GM23338 (cell line): ENCODE measurements around the gene SYNDIG1.

Experiments
- POLR2AphosphoS5 ChIP-seq: IDR thresholded peaks from 2 replicates; pipeline ENCODE4 v1.6.1; 2016; ENCODE audit warnings: antibody characterized with exemption, low read depth
- TF ChIP-seq, protein P1 (sequence below), 2 experiments: fragments of 200-600 bp in 1 of 2; sonication (generic) in 1 of 2; conservative IDR thresholded peaks; 2 replicates each; pipeline versions ENCODE4 v1.5.1 to v1.6.1; 2016 to 2017; ENCODE audit warnings: antibody characterized with exemption in 2 of 2, low read depth in 2 of 2, mild to moderate bottlenecking in 2 of 2, moderate library complexity in 1 of 2

DNA sequence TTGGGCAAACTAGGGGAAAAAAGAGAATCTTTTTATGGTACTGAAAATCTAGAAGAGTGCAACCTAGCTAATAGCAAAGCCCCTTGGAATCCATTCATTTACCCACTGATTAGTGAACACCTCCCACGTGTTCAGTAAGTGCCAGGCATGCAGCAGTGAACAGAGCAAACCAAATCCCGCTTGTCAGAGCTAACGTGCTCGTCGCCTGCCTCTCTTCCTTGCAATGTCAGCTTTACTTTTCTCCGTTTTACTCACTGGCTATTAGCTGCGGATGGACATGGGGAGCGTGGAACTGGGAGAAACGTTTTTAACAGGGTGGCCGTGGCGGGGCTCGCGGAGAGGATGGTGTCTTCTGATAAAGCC is 120.4 kb downstream of the SYNDIG1 start:
- TF ChIP-seq, protein P1, sequence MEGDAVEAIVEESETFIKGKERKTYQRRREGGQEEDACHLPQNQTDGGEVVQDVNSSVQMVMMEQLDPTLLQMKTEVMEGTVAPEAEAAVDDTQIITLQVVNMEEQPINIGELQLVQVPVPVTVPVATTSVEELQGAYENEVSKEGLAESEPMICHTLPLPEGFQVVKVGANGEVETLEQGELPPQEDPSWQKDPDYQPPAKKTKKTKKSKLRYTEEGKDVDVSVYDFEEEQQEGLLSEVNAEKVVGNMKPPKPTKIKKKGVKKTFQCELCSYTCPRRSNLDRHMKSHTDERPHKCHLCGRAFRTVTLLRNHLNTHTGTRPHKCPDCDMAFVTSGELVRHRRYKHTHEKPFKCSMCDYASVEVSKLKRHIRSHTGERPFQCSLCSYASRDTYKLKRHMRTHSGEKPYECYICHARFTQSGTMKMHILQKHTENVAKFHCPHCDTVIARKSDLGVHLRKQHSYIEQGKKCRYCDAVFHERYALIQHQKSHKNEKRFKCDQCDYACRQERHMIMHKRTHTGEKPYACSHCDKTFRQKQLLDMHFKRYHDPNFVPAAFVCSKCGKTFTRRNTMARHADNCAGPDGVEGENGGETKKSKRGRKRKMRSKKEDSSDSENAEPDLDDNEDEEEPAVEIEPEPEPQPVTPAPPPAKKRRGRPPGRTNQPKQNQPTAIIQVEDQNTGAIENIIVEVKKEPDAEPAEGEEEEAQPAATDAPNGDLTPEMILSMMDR (conservative IDR thresholded peaks at IDR 0.05; ENCODE audit: low read depth in 2 of 2) = no peak
- no peak for TF ChIP-seq POLR2AphosphoS5
